GM18873 (cell line): ENCODE measurements around the gene TCEA3.

Experiments used
- ATAC-seq: cut with Tn5 transposase; IDR thresholded peaks from one replicate; pipeline ENCODE4 v1.9.1; 2021; ENCODE audit warnings: mild to moderate bottlenecking, moderate library complexity, moderate number of reproducible peaks; ENCODE audit not compliant: unreplicated experiment, low FRiP score

TCEA3 gene

GRCh38 chr1:23424293-23425192 lies at the start of gene TCEA3:
TSS of gene TCEA3 (minus strand) at chr1:23424748. CDS start at chr1:23424633, 115 bp downstream.
- no peak for ATAC-seq

- ATAC-seq, result no peak
Measured at GRCh38 chr1:23473037-23473800, 48.7 kb upstream of the TCEA3 start.

- ATAC-seq, result no peak
Measured at GRCh38 chr1:23472351-23473036, 47.9 kb upstream of the TCEA3 start.

GRCh38 chr1:23471473-23472075 lies 47.0 kb upstream of the TCEA3 start:
- ATAC-seq, result no peak

GRCh38 chr1:23470282-23471070 lies 45.9 kb upstream of the TCEA3 start:
- no peak for ATAC-seq

- no peak for ATAC-seq
Measured at GRCh38 chr1:23469372-23469982, 44.9 kb upstream of the TCEA3 start.

GRCh38 chr1:23466423-23466989 lies 42.0 kb upstream of the TCEA3 start:
- ATAC-seq, result no peak

- ATAC-seq, result no peak
Measured at GRCh38 chr1:23463286-23463685, 38.7 kb upstream of the TCEA3 start.

- no peak for ATAC-seq
Measured at GRCh38 chr1:23462766-23463165, 38.2 kb upstream of the TCEA3 start.

GRCh38 chr1:23461050-23461449 lies 36.5 kb upstream of the TCEA3 start:
- no peak for ATAC-seq

GRCh38 chr1:23460519-23460918 lies 36.0 kb upstream of the TCEA3 start:
- ATAC-seq, result no peak

GRCh38 chr1:23459338-23459757 lies 34.8 kb upstream of the TCEA3 start:
- ATAC-seq, result no peak

GRCh38 chr1:23456226-23456625 lies 31.7 kb upstream of the TCEA3 start:
- ATAC-seq, result no peak

- ATAC-seq, result no peak
Measured at GRCh38 chr1:23453455-23454000, 29.0 kb upstream of the TCEA3 start.

GRCh38 chr1:23452011-23452411 lies 27.5 kb upstream of the TCEA3 start:
- no peak for ATAC-seq

- no peak for ATAC-seq
Measured at GRCh38 chr1:23451441-23451840, 26.9 kb upstream of the TCEA3 start.

- ATAC-seq, result no peak
Measured at GRCh38 chr1:23450894-23451293, 26.3 kb upstream of the TCEA3 start.

- ATAC-seq, result no peak
Measured at GRCh38 chr1:23449958-23450357, 25.4 kb upstream of the TCEA3 start.

- ATAC-seq, result no peak
Measured at GRCh38 chr1:23449306-23449705, 24.8 kb upstream of the TCEA3 start.
